Naive thymus-derived CD4-positive, alpha-beta T cell (primary cell): ENCODE results near the gene CREBBP. TPM values are rescaled to one million over a fixed set of nuclear protein-coding genes. Genes with fewer than 3 reads are reported as not detected.

Source experiments
- ATAC-seq: fragments of 150-1000 bp; cut with Tn5 transposase; 2 replicates; pipeline ENCODE4 v1.10.0; 2021; ENCODE audit warnings: mild to moderate bottlenecking, moderate library complexity
- CTCF ChIA-PET: fragments of 350-600 bp; sonication (Branson Sonifier 250); formaldehyde crosslinking; loops from one replicate; lab custom pipeline; 2021; ENCODE audit warnings: antibody characterized with exemption; lab: Charles Lee
- POLR2A ChIA-PET: fragments of 350-600 bp; sonication (Branson Sonifier 250); formaldehyde crosslinking; loops from one replicate; lab custom pipeline; 2021; ENCODE audit warnings: antibody characterized with exemption, inconsistent platforms; lab: Charles Lee
- DNase-seq, 9 donors: peaks; one replicate each; pipeline versions ENCODE4 v3.0.0 to v3.0.0-alpha.2; 2020 to 2022; ENCODE audit warnings: mixed read lengths in 1 of 9
- H3K27ac ChIP-seq: one replicate; pipeline ENCODE4 v1.7.0; 2013; ENCODE audit warnings: mild to moderate bottlenecking, low read depth, low read length, moderate library complexity
- H3K27me3 ChIP-seq, 2 donors: one replicate each; pipeline ENCODE4 v1.7.0; 2013; ENCODE audit warnings: low read length in 2 of 2, mild to moderate bottlenecking in 2 of 2, moderate library complexity in 2 of 2; ENCODE audit not compliant: control insufficient read depth in 2 of 2, insufficient read depth in 2 of 2
- H3K36me3 ChIP-seq, 3 experiments: 1 replicate in 2 of 3; 2 replicates in 1 of 3; pipeline ENCODE4 v1.7.0; 2013; ENCODE audit warnings: low read length in 3 of 3, mild to moderate bottlenecking in 3 of 3, moderate library complexity in 1 of 3; ENCODE audit not compliant: insufficient read depth in 3 of 3, control insufficient read depth in 2 of 3
- H3K4me1 ChIP-seq, 2 donors: one replicate each; pipeline ENCODE4 v1.7.0; 2013; ENCODE audit warnings: low read length in 2 of 2, mild to moderate bottlenecking in 2 of 2, moderate library complexity in 1 of 2; ENCODE audit not compliant: control insufficient read depth in 2 of 2, insufficient read depth in 2 of 2
- H3K4me3 ChIP-seq: 2 replicates; pipeline ENCODE4 v1.7.0; 2013; ENCODE audit warnings: mild to moderate bottlenecking, low read length
- H3K9me3 ChIP-seq, 3 experiments: 1 replicate in 2 of 3; 2 replicates in 1 of 3; pipeline ENCODE4 v1.7.0; 2013; ENCODE audit warnings: low read length in 3 of 3; ENCODE audit not compliant: control insufficient read depth in 2 of 3
- H3K27ac Mint-ChIP-seq, 9 donors: one replicate each; pipeline ENCODE4 v1.8.0; 2020 to 2022; ENCODE audit warnings: mixed read lengths in 9 of 9, mild to moderate bottlenecking in 8 of 9, moderate library complexity in 5 of 9, inconsistent platforms in 2 of 9
- H3K27me3 Mint-ChIP-seq, 5 donors: one replicate each; pipeline ENCODE4 v1.8.0; 2021 to 2022; ENCODE audit warnings: mixed read lengths in 5 of 5, mild to moderate bottlenecking in 1 of 5
- H3K36me3 Mint-ChIP-seq, 5 donors: one replicate each; pipeline ENCODE4 v1.8.0; 2020 to 2022; ENCODE audit warnings: mixed read lengths in 5 of 5, mild to moderate bottlenecking in 3 of 5, inconsistent platforms in 1 of 5
- H3K4me1 Mint-ChIP-seq, 7 donors: one replicate each; pipeline ENCODE4 v1.8.0; 2020 to 2022; ENCODE audit warnings: mixed read lengths in 7 of 7, mild to moderate bottlenecking in 3 of 7, inconsistent platforms in 1 of 7
- H3K4me3 Mint-ChIP-seq, 10 donors: one replicate each; pipeline ENCODE4 v1.8.0; 2020 to 2022; ENCODE audit warnings: mild to moderate bottlenecking in 10 of 10, mixed read lengths in 10 of 10, moderate library complexity in 6 of 10, inconsistent platforms in 2 of 10
- H3K9me3 Mint-ChIP-seq, 11 donors: one replicate each; pipeline ENCODE4 v1.8.0; 2020 to 2022; ENCODE audit warnings: mixed read lengths in 11 of 11, mild to moderate bottlenecking in 4 of 11, inconsistent platforms in 1 of 11, moderate library complexity in 1 of 11
- intact Hi-C, 2 donors: fragments of 100-400 bp; cut with micrococcal nuclease; formaldehyde crosslinking; loops; one replicate each; pipeline ENCODE4 v1.15.1; 2023
- polyA plus RNA-seq, 2 donors: library from polyadenylated mRNA; unstranded; fragments of 300-500 nt; fragmentation: Illumina TruSeq; gene quantifications; one replicate each; pipeline ENCODE4 v1.2.3, GENCODE V29; 2021
- total RNA-seq, 6 experiments: library from RNA in 5 of 6; stranded (reverse) in 5 of 6; gene quantifications; 1 replicate in 5 of 6; 2 replicates in 1 of 6; pipeline ENCODE4 v1.2.3 and lab custom pipeline; 2021 to 2026

CREBBP gene
- total and polyA plus RNA-seq, 7 experiments from 2014 or later: 10.5 to 194 (median 126) TPM

- Mint-ChIP-seq H3K27me3 (no peaks in the 10 kb centered on the region), H3K27ac (peak overlapping the region in 7 of 9 donors; percentile 12 to 80 (median 69)), H3K9me3 (no peaks in the 10 kb centered on the region), H3K4me3 (peak overlapping the region in 5 of 10 donors; percentile 3 to 56 (median 34)), H3K4me1 (peaks cover 48 to 89% (median 83%) of the 10 kb centered on the region in 7 donors), H3K36me3 (peaks cover 0 to 2% (median 0%) of the 10 kb centered on the region in 5 donors)
- Histone ChIP-seq H3K27me3 (no peaks in the 10 kb centered on the region), H3K9me3 (no peaks in the 10 kb centered on the region), H3K27ac (peak overlapping the region; percentile 5), H3K4me1 (peaks cover 12 to 30% of the 10 kb centered on the region in 2 donors), H3K36me3 (peaks cover 0 to 5% (median 0%) of the 10 kb centered on the region in 3 experiments), H3K4me3 (no peak overlapping the region)
- ChIA-PET CTCF (interaction anchor here (0.5 to 0.7 kb wide), 2 partner anchors 64 to 705 kb away, joined by 3 read pairs; no protein-coding TSS in a partner anchor), POLR2A (interaction anchor here (0.7 to 1.0 kb wide), 3 partner anchors 11 to 87 kb away, joined by 3 to 5 read pairs (median 3); no protein-coding TSS in a partner anchor)
- DNase-seq (no peak), ATAC-seq (no peak)
- intact Hi-C loops: no loop called here
Measured at GRCh38 chr16:3856367-3857141, 24.0 kb downstream of the CREBBP start.

GRCh38 chr16:3854750-3855541 is 25.6 kb downstream of the CREBBP start:
- POLR2A ChIA-PET: no interaction called here
- intact Hi-C loops: no loop called here
- peaks cover 44 to 81% (median 74%) of the 10 kb centered on the region in 7 donors for H3K4me1 Mint-ChIP-seq
- peaks cover 0 to 5% (median 2%) of the 10 kb centered on the region in 5 donors for H3K36me3 Mint-ChIP-seq
- no peaks in the 10 kb centered on the region for H3K9me3 Mint-ChIP-seq
- peak overlapping the region in 8 of 9 donors; percentile 20 to 88 (median 84) for H3K27ac Mint-ChIP-seq
- no peaks in the 10 kb centered on the region for H3K27me3 Mint-ChIP-seq
- H3K9me3 ChIP-seq: no peaks in the 10 kb centered on the region
- peaks cover 11 to 17% of the 10 kb centered on the region in 2 donors for H3K4me1 ChIP-seq
- peak overlapping the region in 8 of 10 donors; percentile 5 to 58 (median 19) for H3K4me3 Mint-ChIP-seq
- CTCF ChIA-PET: no interaction called here
- no peaks in the 10 kb centered on the region for H3K27me3 ChIP-seq
- no peak overlapping the region for H3K4me3 ChIP-seq
- DNase-seq: no peak
- ATAC-seq: peak; percentile 55
- H3K36me3 ChIP-seq: peaks cover 1 to 15% (median 4%) of the 10 kb centered on the region in 3 experiments
- H3K27ac ChIP-seq: peak overlapping the region; percentile 18

- Mint-ChIP-seq H3K36me3 (peaks cover 0 to 21% (median 13%) of the 10 kb centered on the region in 5 donors), H3K27me3 (no peaks in the 10 kb centered on the region), H3K27ac (peak overlapping the region in 1 of 9 donors; percentile 25), H3K4me1 (peaks cover 25 to 75% (median 64%) of the 10 kb centered on the region in 7 donors), H3K9me3 (no peaks in the 10 kb centered on the region), H3K4me3 (no peak overlapping the region)
- ChIA-PET CTCF (no interaction called here), POLR2A (no interaction called here)
- no peak for DNase-seq
- Histone ChIP-seq H3K27me3 (no peaks in the 10 kb centered on the region), H3K4me3 (no peak overlapping the region), H3K4me1 (peaks cover 5 to 7% of the 10 kb centered on the region in 2 donors), H3K27ac (no peak overlapping the region), H3K9me3 (no peaks in the 10 kb centered on the region), H3K36me3 (peaks cover 6 to 23% (median 8%) of the 10 kb centered on the region in 3 experiments)
- no peak for ATAC-seq
- intact Hi-C loops: no loop called here
Measured at GRCh38 chr16:3850544-3850899, 30.0 kb downstream of the CREBBP start.

- Mint-ChIP-seq H3K27ac (no peak overlapping the region), H3K9me3 (no peaks in the 10 kb centered on the region), H3K27me3 (no peaks in the 10 kb centered on the region), H3K4me3 (no peak overlapping the region), H3K36me3 (peaks cover 0 to 21% (median 13%) of the 10 kb centered on the region in 5 donors), H3K4me1 (peaks cover 21 to 75% (median 65%) of the 10 kb centered on the region in 7 donors)
- DNase-seq (no peak), ATAC-seq (no peak)
- H3K27ac ChIP-seq: no peak overlapping the region
- H3K27me3 ChIP-seq: no peaks in the 10 kb centered on the region
- no peak overlapping the region for H3K4me3 ChIP-seq
- POLR2A ChIA-PET: no interaction called here
- CTCF ChIA-PET: interaction anchor here (0.6 kb wide), 1 partner anchor 16 kb away, joined by 3 read pairs; no protein-coding TSS in a partner anchor
- no peaks in the 10 kb centered on the region for H3K9me3 ChIP-seq
- peaks cover under 1 to 6% of the 10 kb centered on the region in 2 donors for H3K4me1 ChIP-seq
- intact Hi-C loops: loop anchor here in 1 of 2 donors (10.0 kb wide), 1 partner anchor 55 kb away; no protein-coding TSS in a partner anchor
- H3K36me3 ChIP-seq: peaks cover 6 to 23% (median 8%) of the 10 kb centered on the region in 3 experiments
Measured at GRCh38 chr16:3849751-3850543, 30.6 kb downstream of the CREBBP start.

GRCh38 chr16:3846595-3847091 is 33.9 kb downstream of the CREBBP start:
- DNase-seq (no peak), ATAC-seq (no peak)
- Histone ChIP-seq H3K4me3 (no peak overlapping the region), H3K36me3 (peaks cover 6 to 23% (median 8%) of the 10 kb centered on the region in 3 experiments), H3K9me3 (no peaks in the 10 kb centered on the region), H3K4me1 (peaks cover 8 to 17% of the 10 kb centered on the region in 2 donors), H3K27me3 (no peaks in the 10 kb centered on the region), H3K27ac (no peak overlapping the region)
- intact Hi-C loops: loop anchor here in 1 of 2 donors (10.0 kb wide), 1 partner anchor 52 kb away; no protein-coding TSS in a partner anchor
- H3K36me3 Mint-ChIP-seq: peaks cover 0 to 21% (median 13%) of the 10 kb centered on the region in 5 donors
- no peaks in the 10 kb centered on the region for H3K9me3 Mint-ChIP-seq
- POLR2A ChIA-PET: no interaction called here
- H3K4me1 Mint-ChIP-seq: peaks cover 13 to 78% (median 67%) of the 10 kb centered on the region in 7 donors
- no peaks in the 10 kb centered on the region for H3K27me3 Mint-ChIP-seq
- H3K27ac Mint-ChIP-seq: peak overlapping the region in 2 of 9 donors; percentile 22 to 29
- CTCF ChIA-PET: no interaction called here
- H3K4me3 Mint-ChIP-seq: peak overlapping the region in 5 of 10 donors; percentile 8 to 50 (median 37)
